IPS-20b (cell line): ENCODE data around the gene KRTAP10-9.
"Not testable (repeated sequence)": the region's sequence is repeated elsewhere in the genome, so short reads cannot be mapped to it uniquely, and the experiment has no call there.

Source experiments
- H3K27ac ChIP-seq: one replicate; pipeline ENCODE4 v1.5.1; 2013; ENCODE audit warnings: low read length
- H3K27me3 ChIP-seq: 2 replicates; pipeline ENCODE4 v1.6.1; 2013; ENCODE audit warnings: mild to moderate bottlenecking, low read length, inconsistent platforms; ENCODE audit not compliant: insufficient read depth
- H3K36me3 ChIP-seq: 2 replicates; pipeline ENCODE4 v1.6.1; 2013; ENCODE audit warnings: low read depth, mild to moderate bottlenecking, inconsistent platforms, low read length, moderate library complexity; ENCODE audit not compliant: insufficient read depth
- H3K4me1 ChIP-seq: 2 replicates; pipeline ENCODE4 v1.6.1; 2013; ENCODE audit warnings: mild to moderate bottlenecking, control low read depth, inconsistent platforms, low read length, moderate library complexity; ENCODE audit not compliant: insufficient read depth
- H3K4me3 ChIP-seq: 2 replicates; pipeline ENCODE4 v1.5.1; 2013; ENCODE audit warnings: mild to moderate bottlenecking, low read length, inconsistent platforms
- H3K9ac ChIP-seq: 2 replicates; pipeline ENCODE4 v1.6.1; 2013; ENCODE audit warnings: low read depth, mild to moderate bottlenecking, inconsistent platforms, low read length, moderate library complexity
- H3K9me3 ChIP-seq: 2 replicates; pipeline ENCODE4 v1.6.1; 2013; ENCODE audit warnings: mild to moderate bottlenecking, low read depth, low read length, inconsistent platforms; ENCODE audit not compliant: insufficient read depth

Gene KRTAP10-9, protein sequence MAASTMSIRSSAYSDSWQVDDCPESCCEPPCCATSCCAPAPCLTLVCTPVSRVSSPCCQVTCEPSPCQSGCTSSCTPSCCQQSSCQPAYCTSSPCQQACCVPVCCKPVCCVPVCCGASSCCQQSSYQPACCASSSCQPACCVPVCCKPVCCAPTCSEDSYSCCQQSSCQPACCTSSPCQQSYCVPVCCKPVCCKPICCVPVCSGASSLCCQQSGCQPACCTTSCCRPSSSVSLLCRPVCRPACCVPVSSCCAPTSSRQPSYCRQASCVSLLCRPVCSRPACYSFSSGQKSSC

GRCh38 chr21:44626673-44627143 lies at the start of gene KRTAP10-9:
KRTAP10-9 (plus strand) TSS chr21:44627093; CDS start chr21:44627172, 79 bp downstream.
- H3K9me3 ChIP-seq, result peaks cover 28% of the 10 kb centered on the region
- no peak within 1 kb of the TSS for H3K4me3 ChIP-seq
- H3K36me3 ChIP-seq, result no peaks in the 10 kb centered on the region
- H3K27ac ChIP-seq, result no peak within 1 kb of the TSS
- no peaks in the 10 kb centered on the region for H3K4me1 ChIP-seq
- no peak within 1 kb of the TSS for H3K9ac ChIP-seq
- H3K27me3 ChIP-seq, result no peaks in the 10 kb centered on the region

- H3K36me3 ChIP-seq, result no peaks in the 10 kb centered on the region
- H3K27me3 ChIP-seq, result no peaks in the 10 kb centered on the region
- H3K9ac ChIP-seq, result no peak overlapping the region
- H3K4me3 ChIP-seq, result no peak overlapping the region
- H3K9me3 ChIP-seq, result peaks cover 6% of the 10 kb centered on the region
- no peaks in the 10 kb centered on the region for H3K4me1 ChIP-seq
- no peak overlapping the region for H3K27ac ChIP-seq
Observed at GRCh38 chr21:44578371-44579055, 48.4 kb upstream of the KRTAP10-9 start.

- H3K4me3 ChIP-seq, result no peak overlapping the region
Observed at GRCh38 chr21:44579056-44579832, 47.6 kb upstream of the KRTAP10-9 start.

DNA sequence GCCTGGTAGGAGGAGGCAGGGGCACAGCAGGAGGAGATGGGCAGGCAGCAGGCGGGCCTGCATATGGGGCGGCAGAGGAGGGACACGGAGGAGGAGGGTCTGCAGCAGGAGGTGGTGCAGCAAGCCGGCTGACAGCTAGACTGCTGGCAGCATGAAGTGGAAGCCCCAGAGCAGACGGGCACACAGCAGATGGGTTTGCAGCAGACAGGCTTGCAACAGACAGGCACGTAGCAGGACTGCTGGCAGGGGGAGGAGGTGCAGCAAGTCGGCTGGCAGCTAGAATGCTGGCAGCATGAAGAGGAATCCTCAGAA lies 47.1 kb upstream of the KRTAP10-9 start:
- Histone ChIP-seq H3K9ac (no peak overlapping the region), H3K9me3 (peaks cover 6% of the 10 kb centered on the region), H3K27me3 (no peaks in the 10 kb centered on the region), H3K27ac (no peak overlapping the region), H3K4me1 (no peaks in the 10 kb centered on the region), H3K4me3 (no peak overlapping the region), H3K36me3 (no peaks in the 10 kb centered on the region)

More at GRCh38 chr21:44579056-44579832, 47.6 kb upstream of the KRTAP10-9 start:
- H3K36me3 ChIP-seq, result no peaks in the 10 kb centered on the region
- H3K9me3 ChIP-seq, result peaks cover 6% of the 10 kb centered on the region
- H3K9ac ChIP-seq, result no peak overlapping the region
- H3K27me3 ChIP-seq, result no peaks in the 10 kb centered on the region
- H3K4me1 ChIP-seq, result no peaks in the 10 kb centered on the region
- no peak overlapping the region for H3K27ac ChIP-seq

DNA sequence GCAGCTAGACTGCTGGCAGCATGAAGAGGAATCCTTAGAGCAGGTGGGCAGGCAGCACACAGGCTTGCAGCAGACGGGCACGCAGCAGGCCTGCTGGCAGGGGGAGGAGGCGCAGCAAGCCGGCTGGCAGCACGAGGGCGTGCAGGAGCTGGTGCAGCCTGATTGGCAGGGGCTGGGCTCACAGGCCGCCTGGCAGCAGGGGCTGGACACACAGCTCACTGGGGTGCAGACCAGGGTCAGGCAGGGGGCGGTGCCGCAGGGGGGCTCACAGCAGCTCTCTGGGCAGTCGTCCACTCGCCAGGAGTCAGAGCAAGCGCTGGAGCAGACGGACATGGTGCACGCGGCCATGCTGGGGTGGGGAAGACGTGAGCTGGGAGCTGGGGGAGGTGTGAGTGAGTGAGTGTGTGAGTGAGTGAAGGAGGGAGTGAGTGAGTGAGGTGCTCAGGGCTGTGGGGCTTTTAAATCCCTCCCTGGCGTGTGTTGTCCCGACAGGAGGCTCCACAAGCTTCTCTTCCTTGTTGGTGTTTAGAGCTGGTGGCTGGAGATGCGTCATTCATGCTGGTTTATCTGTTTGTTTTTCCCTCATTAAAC lies 46.6 kb upstream of the KRTAP10-9 start, which contains the start of gene KRTAP10-5:
Gene KRTAP10-5, minus strand, starts transcription at position 374 of the 591 bp plus-strand sequence. Its CDS starts 26 bp downstream, at position 348.
- H3K27ac ChIP-seq, H3K9me3 ChIP-seq, H3K36me3 ChIP-seq, H3K9ac ChIP-seq, H3K4me3 ChIP-seq, H3K27me3 ChIP-seq, H3K4me1 ChIP-seq: not testable (repeated sequence)

- H3K27ac ChIP-seq, result no peak overlapping the region
- no peaks in the 10 kb centered on the region for H3K36me3 ChIP-seq
- H3K27me3 ChIP-seq, result no peaks in the 10 kb centered on the region
- no peak overlapping the region for H3K4me3 ChIP-seq
- no peak overlapping the region for H3K9ac ChIP-seq
- H3K4me1 ChIP-seq, result no peaks in the 10 kb centered on the region
- H3K9me3 ChIP-seq, result peaks cover 6% of the 10 kb centered on the region
Observed at GRCh38 chr21:44581158-44581557, 45.7 kb upstream of the KRTAP10-9 start.

- no peak overlapping the region for H3K9ac ChIP-seq
- H3K36me3 ChIP-seq, result no peaks in the 10 kb centered on the region
- H3K4me1 ChIP-seq, result no peaks in the 10 kb centered on the region
- peaks cover 3% of the 10 kb centered on the region; the same call in 1 of the 2 replicates for H3K9me3 ChIP-seq
- no peaks in the 10 kb centered on the region for H3K27me3 ChIP-seq
- H3K27ac ChIP-seq, result no peak overlapping the region
- H3K4me3 ChIP-seq, result no peak overlapping the region
Observed at GRCh38 chr21:44582055-44582454, 44.8 kb upstream of the KRTAP10-9 start.

- Histone ChIP-seq H3K4me3 (no peak overlapping the region), H3K9me3 (no peaks in the 10 kb centered on the region), H3K27ac (no peak overlapping the region), H3K27me3 (no peaks in the 10 kb centered on the region), H3K4me1 (no peaks in the 10 kb centered on the region), H3K36me3 (no peaks in the 10 kb centered on the region), H3K9ac (no peak overlapping the region)
Observed at GRCh38 chr21:44583089-44583799, 43.6 kb upstream of the KRTAP10-9 start.

DNA sequence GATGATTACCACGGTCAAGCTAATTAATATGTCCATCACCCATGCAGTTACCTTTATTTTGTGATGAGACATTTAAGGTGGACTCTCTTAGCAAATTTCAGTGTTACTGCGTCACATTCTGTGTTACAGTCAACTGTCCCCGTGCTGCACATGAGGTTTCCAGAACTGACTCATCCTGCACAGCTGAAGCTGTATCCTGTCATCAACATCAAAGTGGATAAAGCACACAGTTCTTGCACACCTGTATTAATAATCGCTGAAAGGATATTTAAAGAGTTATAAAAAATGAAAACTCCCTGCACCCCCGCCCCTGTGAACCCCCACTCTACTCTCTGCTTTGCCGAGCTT lies 43.1 kb upstream of the KRTAP10-9 start:
- Histone ChIP-seq H3K27ac (no peak overlapping the region), H3K4me3 (no peak overlapping the region), H3K4me1 (no peaks in the 10 kb centered on the region), H3K36me3 (no peaks in the 10 kb centered on the region), H3K9me3 (no peaks in the 10 kb centered on the region), H3K27me3 (no peaks in the 10 kb centered on the region), H3K9ac (no peak overlapping the region)

DNA sequence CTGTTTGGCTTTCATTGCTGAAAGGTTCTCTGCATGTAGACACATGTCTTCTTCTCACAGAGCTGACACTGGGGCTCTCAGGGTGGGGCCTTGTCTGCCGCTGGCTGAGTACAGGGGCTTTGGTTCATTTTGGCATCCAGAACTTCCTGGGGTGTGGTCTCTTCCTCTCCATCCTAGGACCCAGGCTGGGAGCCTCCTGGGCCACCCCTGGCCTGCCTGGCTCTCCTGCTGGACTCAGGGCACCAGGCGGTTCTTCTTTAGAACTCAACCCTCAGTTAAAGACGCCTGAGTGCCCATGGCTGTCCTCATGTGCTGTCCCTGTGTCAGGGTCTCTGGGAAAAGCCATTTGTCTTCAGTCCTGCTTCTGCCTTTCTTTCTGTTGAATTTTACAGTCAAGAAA lies 41.0 kb upstream of the KRTAP10-9 start:
- no peaks in the 10 kb centered on the region for H3K36me3 ChIP-seq
- H3K4me1 ChIP-seq, result no peaks in the 10 kb centered on the region
- H3K27ac ChIP-seq, result no peak overlapping the region
- no peaks in the 10 kb centered on the region for H3K27me3 ChIP-seq
- H3K9ac ChIP-seq, result no peak overlapping the region
- no peaks in the 10 kb centered on the region for H3K9me3 ChIP-seq
- no peak overlapping the region for H3K4me3 ChIP-seq

DNA sequence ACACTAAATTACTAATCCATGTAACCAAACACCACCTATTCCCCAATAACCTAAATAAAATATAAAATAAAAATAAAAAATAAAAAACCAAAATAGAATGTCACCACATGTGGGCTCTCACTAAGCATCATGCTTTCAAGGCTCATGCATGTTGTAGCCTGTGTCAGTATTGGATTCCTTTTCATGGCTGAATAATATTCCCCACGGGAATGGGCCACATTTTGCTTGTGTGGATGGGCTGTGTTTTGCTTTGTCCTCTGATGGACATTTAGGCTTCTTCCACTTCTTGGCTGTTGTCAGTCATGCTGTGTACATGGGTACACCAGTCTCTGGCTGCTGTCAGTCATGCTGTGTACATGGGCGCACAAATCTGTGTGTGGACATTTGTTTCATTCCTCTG lies 37.8 kb upstream of the KRTAP10-9 start:
- Histone ChIP-seq H3K36me3 (no peaks in the 10 kb centered on the region), H3K9ac (no peak overlapping the region), H3K27ac (no peak overlapping the region), H3K27me3 (no peaks in the 10 kb centered on the region), H3K9me3 (no peaks in the 10 kb centered on the region), H3K4me1 (peaks cover 8% of the 10 kb centered on the region; the same call in 1 of the 2 replicates), H3K4me3 (no peak overlapping the region)
